Measurements from ENCODE around the gene CHST8.

CHST8 gene

GRCh38 chr19:33730858-33731607 lies 109.3 kb downstream of the CHST8 start:
- no peak for DNase-seq (ENCODE audit: low read depth in 2 of 3, low spot score in 2 of 3)

GRCh38 chr19:33731881-33732280 lies 110.1 kb downstream of the CHST8 start:
- DNase-seq (ENCODE audit: low read depth in 2 of 3, low spot score in 2 of 3): no peak

GRCh38 chr19:33734913-33735312 lies 113.2 kb downstream of the CHST8 start:
- no peak for DNase-seq (ENCODE audit: low read depth in 2 of 3, low spot score in 2 of 3)

- DNase-seq (ENCODE audit: low read depth in 2 of 3, low spot score in 2 of 3): no peak
Measured at GRCh38 chr19:33736158-33736557, 114.4 kb downstream of the CHST8 start.

- DNase-seq (ENCODE audit: low read depth in 2 of 3, low spot score in 2 of 3): no peak
Measured at GRCh38 chr19:33736787-33737186, 115.0 kb downstream of the CHST8 start.

GRCh38 chr19:33737681-33738371 lies 116.1 kb downstream of the CHST8 start:
- no peak for DNase-seq (ENCODE audit: low read depth in 2 of 3, low spot score in 2 of 3)

- no peak for DNase-seq (ENCODE audit: low read depth in 2 of 3, low spot score in 2 of 3)
Measured at GRCh38 chr19:33740811-33741396, 119.2 kb downstream of the CHST8 start.

- DNase-seq (ENCODE audit: low read depth in 2 of 3, low spot score in 2 of 3): no peak
Measured at GRCh38 chr19:33745297-33745696, 123.5 kb downstream of the CHST8 start.

GRCh38 chr19:33746159-33746558 lies 124.4 kb downstream of the CHST8 start:
- no peak for DNase-seq (ENCODE audit: low read depth in 2 of 3, low spot score in 2 of 3)

- DNase-seq (ENCODE audit: low read depth in 2 of 3, low spot score in 2 of 3): no peak
Measured at GRCh38 chr19:33747273-33747672, 125.5 kb downstream of the CHST8 start.

GRCh38 chr19:33748231-33748630 lies 126.5 kb downstream of the CHST8 start:
- DNase-seq (ENCODE audit: low read depth in 2 of 3, low spot score in 2 of 3): no peak

GRCh38 chr19:33749016-33749415 lies 127.3 kb downstream of the CHST8 start:
- no peak for DNase-seq (ENCODE audit: low read depth in 2 of 3, low spot score in 2 of 3)

GRCh38 chr19:33749619-33750175 lies 127.9 kb downstream of the CHST8 start:
- DNase-seq (ENCODE audit: low read depth in 2 of 3, low spot score in 2 of 3): no peak

GRCh38 chr19:33750587-33751435 lies 129.1 kb downstream of the CHST8 start:
- DNase-seq (ENCODE audit: low read depth in 2 of 3, low spot score in 2 of 3): no peak

GRCh38 chr19:33751436-33751770 lies 129.7 kb downstream of the CHST8 start:
- DNase-seq (ENCODE audit: low read depth in 2 of 3, low spot score in 2 of 3): no peak

GRCh38 chr19:33752018-33752800 lies 130.5 kb downstream of the CHST8 start:
- no peak for DNase-seq (ENCODE audit: low read depth in 2 of 3, low spot score in 2 of 3)

- no peak for DNase-seq (ENCODE audit: low read depth in 2 of 3, low spot score in 2 of 3)
Measured at GRCh38 chr19:33752945-33753344, 131.2 kb downstream of the CHST8 start.

- DNase-seq (ENCODE audit: low read depth in 2 of 3, low spot score in 2 of 3): no peak
Measured at GRCh38 chr19:33754361-33754760, 132.6 kb downstream of the CHST8 start.

- no peak for DNase-seq (ENCODE audit: low read depth in 2 of 3, low spot score in 2 of 3)
Measured at GRCh38 chr19:33755099-33756035, 133.6 kb downstream of the CHST8 start.

All from activated CD8-positive, alpha-beta memory T cell treated with anti-CD3 and anti-CD28 coated beads for 48 hours (primary cell).